Measurements from ENCODE around the gene SYTL5. TPM values are rescaled to one million over a fixed set of nuclear protein-coding genes. Genes with fewer than 3 reads are reported as not detected.

The SYTL5 gene
- total RNA-seq, 1 donor from 2014 or later: 0.08 TPM

- Histone ChIP-seq H3K4me3 (ENCODE audit: low read depth, low read length) (no peak overlapping the region), H3K36me3 (ENCODE audit: control insufficient read depth, insufficient read depth, low read length) (no peaks in the 10 kb centered on the region), H3K27me3 (ENCODE audit: control insufficient read depth, insufficient read depth, low read length) (no peaks in the 10 kb centered on the region)
- no peak for TF ChIP-seq CTCF (IDR thresholded peaks at IDR 0.05; ENCODE audit: insufficient read depth, low read length, poor library complexity, severe bottlenecking)
- DNase-seq (ENCODE audit: low read depth): no peak
Measured at GRCh38 chrX:38111196-38111595, 104.8 kb downstream of the SYTL5 start.

- H3K4me3 ChIP-seq (ENCODE audit: low read depth, low read length): no peak overlapping the region
- H3K27me3 ChIP-seq (ENCODE audit: control insufficient read depth, insufficient read depth, low read length): no peaks in the 10 kb centered on the region
- DNase-seq (ENCODE audit: low read depth): no peak
- no peak for TF ChIP-seq CTCF (IDR thresholded peaks at IDR 0.05; ENCODE audit: insufficient read depth, low read length, poor library complexity, severe bottlenecking)
- H3K36me3 ChIP-seq (ENCODE audit: control insufficient read depth, insufficient read depth, low read length): no peaks in the 10 kb centered on the region
Measured at GRCh38 chrX:38112566-38112965, 106.2 kb downstream of the SYTL5 start.

GRCh38 chrX:38116706-38117105 lies 110.4 kb downstream of the SYTL5 start:
- no peak overlapping the region for H3K4me3 ChIP-seq (ENCODE audit: low read depth, low read length)
- no peaks in the 10 kb centered on the region for H3K36me3 ChIP-seq (ENCODE audit: control insufficient read depth, insufficient read depth, low read length)
- no peak for TF ChIP-seq CTCF (IDR thresholded peaks at IDR 0.05; ENCODE audit: insufficient read depth, low read length, poor library complexity, severe bottlenecking)
- no peaks in the 10 kb centered on the region for H3K27me3 ChIP-seq (ENCODE audit: control insufficient read depth, insufficient read depth, low read length)
- no peak for DNase-seq (ENCODE audit: low read depth)

GRCh38 chrX:38117485-38117884 lies 111.1 kb downstream of the SYTL5 start:
- H3K36me3 ChIP-seq (ENCODE audit: control insufficient read depth, insufficient read depth, low read length): no peaks in the 10 kb centered on the region
- no peak for TF ChIP-seq CTCF (IDR thresholded peaks at IDR 0.05; ENCODE audit: insufficient read depth, low read length, poor library complexity, severe bottlenecking)
- no peaks in the 10 kb centered on the region for H3K27me3 ChIP-seq (ENCODE audit: control insufficient read depth, insufficient read depth, low read length)
- no peak for DNase-seq (ENCODE audit: low read depth)
- H3K4me3 ChIP-seq (ENCODE audit: low read depth, low read length): no peak overlapping the region

GRCh38 chrX:38124000-38124399 lies 117.6 kb downstream of the SYTL5 start:
- no peak for DNase-seq (ENCODE audit: low read depth)
- no peak for TF ChIP-seq CTCF (IDR thresholded peaks at IDR 0.05; ENCODE audit: insufficient read depth, low read length, poor library complexity, severe bottlenecking)
- Histone ChIP-seq H3K36me3 (ENCODE audit: control insufficient read depth, insufficient read depth, low read length) (no peaks in the 10 kb centered on the region), H3K27me3 (ENCODE audit: control insufficient read depth, insufficient read depth, low read length) (no peaks in the 10 kb centered on the region), H3K4me3 (ENCODE audit: low read depth, low read length) (no peak overlapping the region)

GRCh38 chrX:38126179-38126578 lies 119.8 kb downstream of the SYTL5 start:
- H3K27me3 ChIP-seq (ENCODE audit: control insufficient read depth, insufficient read depth, low read length): no peaks in the 10 kb centered on the region
- no peak for DNase-seq (ENCODE audit: low read depth)
- no peaks in the 10 kb centered on the region for H3K36me3 ChIP-seq (ENCODE audit: control insufficient read depth, insufficient read depth, low read length)
- no peak overlapping the region for H3K4me3 ChIP-seq (ENCODE audit: low read depth, low read length)
- TF ChIP-seq CTCF (IDR thresholded peaks at IDR 0.05; ENCODE audit: insufficient read depth, low read length, poor library complexity, severe bottlenecking): no peak
